IPS-15b (cell line): ENCODE data around the gene YIPF1.

Experiments
- H3K27me3 ChIP-seq: one replicate; pipeline ENCODE4 v1.6.1; 2013; ENCODE audit warnings: low read length; ENCODE audit not compliant: control insufficient read depth, insufficient read depth
- H3K36me3 ChIP-seq: one replicate; pipeline ENCODE4 v1.6.1; 2013; ENCODE audit warnings: low read length; ENCODE audit not compliant: control insufficient read depth, insufficient read depth
- H3K4me1 ChIP-seq: one replicate; pipeline ENCODE4 v1.6.1; 2013; ENCODE audit warnings: mild to moderate bottlenecking, low read length; ENCODE audit not compliant: control insufficient read depth, insufficient read depth
- H3K4me3 ChIP-seq: one replicate; pipeline ENCODE4 v1.5.1; 2013; ENCODE audit warnings: low read depth, low read length
- H3K9ac ChIP-seq: one replicate; pipeline ENCODE4 v1.6.1; 2013; ENCODE audit warnings: low read depth, mild to moderate bottlenecking, low read length
- H3K9me3 ChIP-seq: one replicate; pipeline ENCODE4 v1.6.1; 2013; ENCODE audit warnings: mild to moderate bottlenecking, low read length; ENCODE audit not compliant: control insufficient read depth, insufficient read depth

YIPF1 gene

DNA sequence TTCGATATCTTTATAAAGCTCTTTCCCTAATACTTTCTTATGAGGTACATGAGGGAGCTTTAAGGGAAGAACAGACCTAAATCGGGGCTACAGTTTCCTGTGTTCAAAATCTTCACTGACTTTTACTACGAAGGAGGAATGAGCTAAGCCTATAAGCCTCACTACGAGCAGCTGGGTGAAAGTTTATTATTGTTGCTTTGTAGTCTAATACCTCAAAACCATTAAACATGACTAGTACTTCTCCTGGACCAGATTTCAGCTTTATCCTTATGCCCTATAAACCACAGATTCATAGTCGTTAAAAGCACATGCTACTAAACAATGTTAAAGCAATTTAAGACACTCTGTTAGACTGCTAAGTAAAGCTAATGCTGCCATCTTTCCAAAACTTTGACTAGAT lies 81.7 kb downstream of the YIPF1 start:
- H3K9me3 ChIP-seq: no peaks in the 10 kb centered on the region
- no peak overlapping the region for H3K4me3 ChIP-seq
- peaks cover 6% of the 10 kb centered on the region for H3K36me3 ChIP-seq
- no peak overlapping the region for H3K9ac ChIP-seq
- peaks cover 6% of the 10 kb centered on the region for H3K4me1 ChIP-seq
- H3K27me3 ChIP-seq: no peaks in the 10 kb centered on the region

DNA sequence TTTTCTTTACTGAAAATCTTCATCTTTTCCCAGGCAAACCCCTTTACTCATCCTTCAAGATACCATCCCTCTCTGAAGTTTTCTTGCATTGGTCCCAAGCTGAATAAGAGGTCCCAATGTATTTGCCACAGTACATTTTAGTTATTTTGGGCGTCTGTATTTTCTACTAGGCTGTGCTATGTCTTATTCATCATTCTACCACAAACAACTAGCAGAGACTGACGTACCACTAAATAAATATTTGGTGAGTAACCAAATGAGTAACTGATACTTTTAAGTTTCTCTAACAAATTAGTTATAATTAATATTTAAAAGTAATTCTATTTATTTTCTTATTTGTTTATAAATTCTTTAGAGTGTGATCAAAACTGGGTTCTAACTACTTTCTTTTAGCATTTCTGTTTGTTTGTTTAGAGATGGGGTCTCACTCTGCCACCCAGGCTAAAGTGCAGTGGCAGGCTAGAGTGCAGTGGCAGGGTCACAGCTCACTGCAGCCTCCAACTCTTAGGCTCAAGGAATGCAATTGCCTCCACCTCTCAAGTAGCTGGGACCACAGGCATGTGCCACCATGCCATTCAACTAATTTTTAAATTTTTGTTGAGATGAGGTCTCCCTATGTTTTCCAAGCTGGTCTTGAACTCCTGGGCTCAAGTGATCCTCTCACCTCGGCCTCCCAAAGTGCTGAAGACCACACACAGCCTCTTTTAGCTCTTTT lies 84.6 kb downstream of the YIPF1 start:
- Histone ChIP-seq H3K9me3 (no peaks in the 10 kb centered on the region), H3K36me3 (peaks cover 11% of the 10 kb centered on the region), H3K4me1 (no peaks in the 10 kb centered on the region), H3K4me3 (no peak overlapping the region), H3K27me3 (no peaks in the 10 kb centered on the region), H3K9ac (no peak overlapping the region)

DNA sequence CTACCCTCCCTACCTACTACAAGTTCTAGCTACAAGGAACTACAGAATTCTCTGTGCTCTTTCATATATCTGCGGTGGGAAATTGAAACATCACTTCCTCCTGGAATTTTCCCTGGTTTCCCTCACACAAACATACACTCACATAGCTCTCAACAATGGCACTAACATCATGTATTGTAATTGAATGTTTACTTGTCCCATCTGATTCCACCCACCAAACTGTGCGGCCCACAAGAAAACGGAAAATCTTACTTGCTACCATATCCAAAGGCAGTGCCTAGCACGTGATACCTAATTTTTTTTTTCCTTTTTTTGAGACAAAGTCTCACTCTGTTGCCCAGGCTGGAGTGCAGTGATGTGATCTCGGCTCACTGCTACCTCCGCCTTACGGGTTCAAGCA lies 85.4 kb downstream of the YIPF1 start:
- Histone ChIP-seq H3K9ac (no peak overlapping the region), H3K4me3 (no peak overlapping the region), H3K27me3 (no peaks in the 10 kb centered on the region), H3K4me1 (no peaks in the 10 kb centered on the region), H3K9me3 (no peaks in the 10 kb centered on the region), H3K36me3 (peaks cover 8% of the 10 kb centered on the region)
